ENCODE results near the gene SLIT3. TPM values are rescaled to one million over a fixed set of nuclear protein-coding genes. Genes with fewer than 3 reads are reported as not detected.
"Not testable (repeated sequence)": the region's sequence is repeated elsewhere in the genome, so short reads cannot be mapped to it uniquely, and the experiment has no call there.

The SLIT3 gene
- total RNA-seq, 1 donor from 2014 or later: 3.3 TPM

DNA sequence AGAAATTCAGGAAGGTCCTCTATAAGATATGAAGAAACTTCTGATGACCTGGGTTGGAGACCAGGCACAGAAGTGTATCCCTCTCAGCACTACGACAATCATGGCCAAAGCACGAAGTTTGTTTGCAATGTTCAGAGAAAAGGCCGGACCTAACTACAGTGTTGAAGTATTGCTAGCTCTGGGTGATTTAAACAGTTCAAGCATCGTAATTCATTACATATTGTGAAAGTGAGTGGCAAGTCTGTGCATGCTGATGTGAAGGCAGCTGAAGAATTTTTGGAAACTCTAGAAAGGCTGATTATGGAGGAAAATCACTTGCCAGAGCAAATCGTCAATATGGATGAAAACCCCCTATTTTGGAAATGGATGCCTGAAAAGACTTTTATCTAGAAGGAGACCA lies 654.6 kb downstream of the SLIT3 start:
- DNase-seq (ENCODE audit: low read depth): no peak

DNA sequence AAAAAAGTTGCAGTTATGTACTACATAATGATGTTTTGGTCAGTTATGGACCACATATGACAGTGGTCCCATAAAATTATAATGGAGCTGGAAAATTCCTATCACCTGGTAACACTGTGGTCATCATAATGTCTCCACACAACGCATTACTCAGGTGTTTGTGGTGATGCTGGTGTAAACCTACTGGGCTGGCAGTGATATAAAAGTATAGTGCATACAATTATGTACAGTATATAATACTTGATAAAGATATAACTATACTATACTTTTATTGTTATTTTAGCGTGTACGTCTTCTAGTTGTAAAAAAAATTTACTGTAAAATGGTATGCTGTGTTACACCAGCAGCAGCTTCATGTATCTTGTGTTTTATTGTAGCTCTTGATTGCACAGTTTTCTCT lies 655.7 kb downstream of the SLIT3 start:
- no peak for DNase-seq (ENCODE audit: low read depth)

DNA sequence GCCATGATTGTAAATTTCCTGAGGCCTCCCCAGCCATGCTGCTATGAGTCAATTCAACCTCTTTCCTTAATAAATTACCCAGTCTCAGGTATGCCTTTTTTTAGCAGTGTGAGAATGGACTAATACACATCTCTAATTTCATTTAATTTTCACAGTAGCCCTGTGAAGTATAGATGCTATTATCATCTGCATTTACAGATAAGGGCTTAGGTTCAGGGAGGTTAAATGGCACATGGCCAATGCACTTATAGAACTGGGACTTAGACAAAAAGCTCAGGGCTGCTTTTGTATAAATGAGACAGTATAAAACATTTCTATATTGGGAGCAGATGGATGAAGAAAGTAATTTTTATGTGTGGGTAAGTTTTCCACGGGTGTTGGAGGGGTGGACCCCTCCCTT lies 658.9 kb downstream of the SLIT3 start:
- no peak for DNase-seq (ENCODE audit: low read depth)

DNA sequence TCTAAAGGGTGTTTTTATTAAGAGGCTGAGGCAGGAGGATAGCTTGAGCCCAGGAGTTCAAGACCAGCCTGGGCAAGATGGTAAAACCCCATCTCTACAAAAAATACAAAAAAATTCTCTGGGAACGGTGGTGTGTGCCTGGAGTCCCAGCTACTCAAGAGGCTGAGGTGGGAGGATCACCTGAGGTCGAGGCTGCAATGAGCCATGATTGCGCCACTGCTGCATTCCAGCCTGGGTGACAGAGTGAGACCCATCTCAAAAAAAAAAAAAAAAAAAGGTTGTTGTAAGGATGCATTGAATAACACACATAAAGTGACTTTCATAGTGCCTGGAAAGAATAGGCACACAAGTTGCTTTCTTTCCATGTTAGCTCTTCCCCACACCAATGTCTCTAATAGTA lies 662.1 kb downstream of the SLIT3 start:
- DNase-seq (ENCODE audit: low read depth): not testable (repeated sequence)

DNA sequence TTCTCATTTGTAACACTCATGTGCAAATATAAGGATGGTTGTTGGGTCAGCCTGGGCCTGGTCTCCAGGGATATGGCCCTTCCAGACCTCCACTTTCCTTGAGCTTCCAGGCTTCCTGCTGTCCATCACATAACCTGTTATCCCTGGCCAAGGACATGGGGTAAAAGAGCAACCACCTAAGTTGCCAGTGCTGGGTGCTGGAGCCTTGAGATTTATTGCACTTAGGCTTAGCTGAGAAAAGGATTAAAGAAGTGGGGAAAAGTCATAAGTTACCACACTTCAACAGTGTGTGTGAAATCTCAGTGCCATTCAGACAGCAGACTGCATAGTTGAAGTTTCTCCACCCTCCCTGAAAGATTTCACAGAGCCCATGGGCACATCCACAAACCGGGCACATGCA lies 663.1 kb downstream of the SLIT3 start:
- no peak for DNase-seq (ENCODE audit: low read depth)

DNA sequence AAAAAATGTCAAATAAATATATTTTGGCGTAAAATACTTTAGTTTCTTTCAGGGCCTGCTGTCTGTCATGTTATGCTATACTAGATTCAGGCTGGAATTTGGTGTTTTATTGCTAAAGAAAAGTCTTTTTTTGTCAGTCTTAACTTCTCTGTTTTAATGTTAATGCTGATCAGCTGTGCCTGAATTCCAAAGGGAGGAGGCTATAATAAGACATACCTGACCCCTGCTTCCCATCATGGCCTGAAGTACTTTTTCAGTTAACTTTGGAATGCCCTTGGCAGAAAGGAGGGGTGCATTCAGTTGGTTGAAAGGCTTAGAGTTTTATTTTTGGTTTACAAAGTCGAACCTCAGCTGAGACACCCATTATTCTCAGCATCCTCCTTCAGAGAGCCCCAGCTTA lies 663.7 kb downstream of the SLIT3 start:
- no peak for DNase-seq (ENCODE audit: low read depth)

DNA sequence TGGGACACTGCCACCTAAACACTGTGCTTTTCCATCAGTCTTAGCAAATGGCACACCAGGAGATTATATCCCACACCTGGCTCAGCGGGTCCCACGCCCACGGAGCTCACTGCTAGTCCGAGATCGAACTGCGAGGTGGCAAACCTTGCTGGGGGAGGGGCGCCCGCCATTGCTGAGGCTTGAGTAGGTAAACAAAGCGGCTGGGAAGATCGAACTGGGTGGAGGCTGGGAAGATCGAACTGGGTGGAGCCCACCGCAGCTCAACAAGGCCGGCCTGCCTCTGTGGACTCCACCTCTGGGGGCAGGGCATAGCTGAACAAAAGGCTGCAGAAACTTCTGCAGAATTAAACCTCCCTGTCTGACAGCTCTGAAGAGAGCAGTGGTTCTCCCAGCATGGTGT lies 670.0 kb downstream of the SLIT3 start:
- not testable (repeated sequence) for DNase-seq (ENCODE audit: low read depth)

DNA sequence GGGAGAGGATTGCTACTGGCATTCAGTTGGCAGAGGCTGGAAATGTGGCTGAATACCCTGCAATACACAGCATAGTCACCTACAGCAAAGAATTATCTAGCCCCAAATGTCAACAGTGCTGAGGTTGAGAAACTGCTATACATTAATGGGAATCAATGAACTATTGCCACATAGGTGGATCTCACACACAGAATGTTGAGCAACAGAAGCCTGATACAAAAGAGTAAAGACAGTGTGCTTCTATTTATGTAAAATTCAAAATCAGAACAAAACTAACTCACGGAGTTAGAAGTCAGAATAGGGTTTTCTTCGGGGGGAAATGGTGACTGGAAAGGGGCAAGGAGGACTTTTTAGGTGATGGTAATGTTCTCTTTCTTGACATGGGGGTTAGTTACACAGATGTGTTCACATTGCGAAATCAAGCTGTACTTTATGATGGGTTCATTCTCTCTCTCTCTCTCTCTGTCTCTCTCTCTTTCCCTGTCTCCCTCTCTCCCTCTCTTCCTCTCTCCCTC lies 676.0 kb downstream of the SLIT3 start:
- DNase-seq (ENCODE audit: low read depth): no peak

DNA sequence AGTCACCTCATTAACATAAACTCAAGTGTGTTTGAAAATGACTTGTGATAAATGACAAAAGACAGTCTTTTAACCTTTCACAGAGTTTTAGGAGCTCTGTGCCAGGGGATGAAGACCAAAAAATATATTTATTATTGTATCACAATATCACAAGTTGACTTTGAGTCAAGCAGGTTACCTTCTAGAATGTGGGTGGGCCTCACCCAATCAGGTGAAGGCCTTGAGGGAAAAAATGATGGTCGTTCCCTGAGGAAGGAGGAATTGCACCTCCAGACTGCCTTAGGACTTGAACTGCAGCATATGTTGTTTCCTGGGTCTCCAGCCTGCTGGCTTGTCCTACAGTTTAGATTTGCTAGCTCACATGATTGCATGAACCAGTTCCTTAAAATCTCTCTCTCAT lies 680.1 kb downstream of the SLIT3 start:
- no peak for DNase-seq (ENCODE audit: low read depth)

DNA sequence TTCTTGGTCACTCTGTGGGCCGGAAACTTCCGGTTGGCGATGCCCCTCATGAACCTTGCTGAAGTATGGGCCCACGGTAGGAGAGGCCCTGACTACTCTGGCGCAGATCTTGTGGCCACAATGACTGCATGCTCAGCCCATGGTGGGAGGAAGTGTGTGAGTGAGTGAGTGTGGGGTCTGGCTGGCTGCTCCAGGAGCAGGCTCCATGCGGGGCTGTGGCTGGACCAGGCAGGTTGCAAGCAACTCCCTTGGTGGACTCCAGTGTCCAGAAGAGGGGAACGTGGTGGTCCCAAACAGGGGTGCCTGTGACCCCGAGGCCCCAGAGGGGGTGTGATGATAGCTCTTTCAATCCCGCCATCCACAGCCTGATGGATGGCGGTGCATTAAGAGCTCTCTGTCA lies 686.3 kb downstream of the SLIT3 start:
- no peak for DNase-seq (ENCODE audit: low read depth)

DNA sequence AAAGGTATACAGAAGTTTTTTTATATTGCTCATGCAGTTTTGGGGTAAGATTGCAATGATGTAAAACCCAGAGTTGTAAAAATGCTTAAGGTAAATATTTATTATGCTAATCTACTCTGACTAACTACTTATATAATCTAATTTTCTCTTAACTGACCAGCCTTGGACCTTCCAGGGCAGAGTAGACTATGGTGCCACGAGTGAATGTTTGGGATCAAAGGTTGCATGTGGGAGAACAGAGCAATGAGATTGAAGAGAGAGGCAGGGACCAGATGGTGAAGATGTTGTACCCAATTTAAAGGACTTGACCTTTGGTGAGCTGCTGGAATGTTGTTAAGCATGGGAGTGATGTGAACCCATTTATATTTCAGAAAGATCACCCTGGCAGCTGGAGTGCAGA lies 686.9 kb downstream of the SLIT3 start:
- DNase-seq (ENCODE audit: low read depth): no peak

DNA sequence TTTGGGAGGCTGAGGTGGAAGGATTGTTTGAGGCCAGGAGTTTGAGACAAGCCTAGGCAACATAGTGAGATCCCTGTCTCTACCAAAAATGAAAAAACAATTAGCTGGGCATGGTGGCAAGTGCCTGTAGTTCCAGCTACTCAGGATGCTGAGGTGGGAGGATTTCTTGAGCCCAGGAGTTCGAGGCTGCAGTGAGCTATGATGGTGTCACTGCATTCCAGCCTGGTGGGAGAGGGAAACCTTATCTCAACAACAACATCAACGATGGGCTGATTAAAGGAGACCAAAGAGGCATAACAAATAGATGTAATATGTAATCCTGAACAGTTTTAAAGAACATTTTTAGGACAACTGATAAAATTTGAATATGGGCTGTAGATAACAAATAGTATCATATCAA lies 687.5 kb downstream of the SLIT3 start:
- no peak for DNase-seq (ENCODE audit: low read depth)

DNA sequence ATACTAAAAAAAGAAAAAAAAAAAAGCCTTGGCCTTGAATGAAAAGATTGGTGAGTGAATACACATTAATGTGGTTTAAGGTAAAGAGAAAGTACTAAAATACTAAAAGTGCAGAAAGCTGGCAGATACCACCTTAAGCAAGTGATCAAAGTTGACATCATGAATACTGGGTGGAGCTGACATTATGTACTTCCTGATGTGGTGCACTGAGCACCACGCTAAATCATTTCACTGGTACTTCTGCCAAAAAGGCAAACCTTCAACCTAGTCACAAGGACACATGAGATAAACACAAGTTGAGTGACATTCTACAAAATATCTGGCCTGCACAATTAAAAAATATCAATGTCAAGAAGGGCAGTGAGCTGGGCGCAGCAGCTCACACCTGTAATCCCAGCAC lies 687.9 kb downstream of the SLIT3 start:
- DNase-seq (ENCODE audit: low read depth): peak; percentile 4

DNA sequence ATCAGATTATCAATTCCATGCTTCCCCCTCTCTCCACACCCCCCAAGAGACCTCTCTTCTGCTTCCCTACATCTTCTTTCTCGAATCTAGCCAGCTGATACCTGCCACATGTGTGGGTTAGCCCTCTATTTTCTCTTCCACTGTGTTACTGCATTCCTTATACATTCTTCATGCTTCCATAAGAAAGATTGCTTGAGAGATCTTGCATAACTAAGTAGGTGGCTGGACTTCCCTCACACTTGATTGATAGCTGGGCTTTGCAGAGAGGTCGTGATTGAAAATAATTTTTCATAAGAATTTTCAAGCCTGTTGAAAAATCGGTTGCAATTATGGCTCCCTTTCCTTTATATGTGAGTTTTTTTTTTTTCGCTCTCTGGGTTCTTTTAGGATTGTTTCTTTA lies 688.8 kb downstream of the SLIT3 start:
- DNase-seq (ENCODE audit: low read depth): peak; percentile 20

Data from renal cortical epithelial cell (primary cell).